Keratinocyte (primary cell): ENCODE data around the gene SHANK1. TPM values are rescaled to one million over a fixed set of nuclear protein-coding genes. Genes with fewer than 3 reads are reported as not detected.
"Not testable (repeated sequence)": the region's sequence is repeated elsewhere in the genome, so short reads cannot be mapped to it uniquely, and the experiment has no call there.

Experiments used
- DNase-seq: peaks from one replicate; pipeline ENCODE4 v3.0.0-alpha.2; 2011; ENCODE audit warnings: low read depth, missing footprints, low spot score
- FAIRE-seq: peaks from 2 replicates; lab custom pipeline; 2011; peaks lifted over from hg19 to GRCh38; lab: Jason Lieb, UNC
- H2AFZ ChIP-seq: 2 replicates; pipeline ENCODE4 v1.6.0; 2012; ENCODE audit warnings: low read length, control low read depth, inconsistent platforms; ENCODE audit not compliant: control insufficient read depth
- H3K27ac ChIP-seq: 2 replicates; pipeline ENCODE4 v1.5.1; 2011; ENCODE audit warnings: low read length; ENCODE audit not compliant: control insufficient read depth, insufficient read depth
- H3K27me3 ChIP-seq: 3 replicates; pipeline ENCODE4 v1.6.0; 2011; ENCODE audit warnings: low read length; ENCODE audit not compliant: control insufficient read depth, insufficient read depth; ENCODE audit errors: extremely low read depth
- H3K36me3 ChIP-seq, 2 experiments: 2 replicates in 1 of 2; 3 replicates in 1 of 2; pipeline ENCODE4 v1.5.1; 2011; ENCODE audit warnings: low read length in 2 of 2, mild to moderate bottlenecking in 1 of 2; ENCODE audit not compliant: control insufficient read depth in 2 of 2, insufficient read depth in 2 of 2; ENCODE audit errors: extremely low read depth in 1 of 2
- H3K4me1 ChIP-seq: 3 replicates; pipeline ENCODE4 v1.5.1; 2011; ENCODE audit warnings: low read length; ENCODE audit not compliant: control insufficient read depth, insufficient read depth; ENCODE audit errors: extremely low read depth
- H3K4me2 ChIP-seq: 3 replicates; pipeline ENCODE4 v1.6.0; 2011; ENCODE audit warnings: low read depth, low read length; ENCODE audit not compliant: control insufficient read depth, insufficient read depth; ENCODE audit errors: extremely low read depth
- H3K4me3 ChIP-seq, 3 experiments: fragments of 200-600 bp in 1 of 3; sonication (generic) in 1 of 3; 2 replicates in 2 of 3; 3 replicates in 1 of 3; pipeline ENCODE4 v1.5.1; 2011 to 2016; ENCODE audit warnings: low read length in 3 of 3, mild to moderate bottlenecking in 3 of 3, control low read depth in 2 of 3, inconsistent platforms in 1 of 3, low read depth in 1 of 3, mixed read lengths in 1 of 3, mixed run types in 1 of 3, moderate library complexity in 1 of 3; ENCODE audit not compliant: control insufficient read depth in 2 of 3, insufficient read depth in 2 of 3; ENCODE audit errors: extremely low read depth in 1 of 3
- H3K79me2 ChIP-seq: 2 replicates; pipeline ENCODE4 v1.6.0; 2012; ENCODE audit warnings: low read length; ENCODE audit not compliant: control insufficient read depth, insufficient read depth
- H3K9ac ChIP-seq: 3 replicates; pipeline ENCODE4 v1.6.0; 2011; ENCODE audit warnings: low read length; ENCODE audit not compliant: control insufficient read depth, insufficient read depth; ENCODE audit errors: extremely low read depth
- H3K9me1 ChIP-seq: 3 replicates; pipeline ENCODE4 v1.6.0; 2011; ENCODE audit warnings: low read length; ENCODE audit not compliant: control insufficient read depth, insufficient read depth; ENCODE audit errors: extremely low read depth
- H3K9me3 ChIP-seq: 2 replicates; pipeline ENCODE4 v1.5.1; 2012; ENCODE audit warnings: low read depth, low read length; ENCODE audit not compliant: control insufficient read depth
- H4K20me1 ChIP-seq: 3 replicates; pipeline ENCODE4 v1.6.0; 2011; ENCODE audit warnings: low read length; ENCODE audit not compliant: control insufficient read depth, insufficient read depth; ENCODE audit errors: extremely low read depth
- CTCF ChIP-seq, 3 experiments: IDR thresholded peaks in 1 of 3; conservative IDR thresholded peaks in 1 of 3; optimal IDR thresholded peaks in 1 of 3; 2 replicates in 2 of 3; 3 replicates in 1 of 3; pipeline versions ENCODE3 to v1.5.1; 2011; ENCODE audit warnings: low read length in 3 of 3, mild to moderate bottlenecking in 3 of 3, moderate library complexity in 2 of 3, control low read depth in 1 of 3, inconsistent platforms in 1 of 3; ENCODE audit not compliant: insufficient read depth in 2 of 3; ENCODE audit errors: extremely low read depth in 1 of 3
- EZH2 ChIP-seq: IDR thresholded peaks from one replicate; pipeline ENCODE4 v1.6.1; 2012; ENCODE audit warnings: inconsistent platforms, mild to moderate bottlenecking, low read length, moderate library complexity
- dilution Hi-C: fragments of 300-500 bp; cut with MboI; formaldehyde crosslinking; loops from one replicate; pipeline ENCODE4 v1.7.0; 2020; ENCODE audit warnings: low sequenced_read_pairs; ENCODE audit not compliant: extremely low pct_ligation_motif_present
- polyA plus RNA-seq, 5 experiments: library from polyadenylated mRNA; depleted of rRNA in 3 of 5; stranded (reverse) in 3 of 5; stranded (forward) in 1 of 5; unstranded in 1 of 5; fragments of >200 nt; gene quantifications; 1 replicate in 1 of 5; 2 replicates in 3 of 5; 3 replicates in 1 of 5; pipeline versions ENCODE4 v1.2.1 to v1.2.3, GENCODE V29; 2011 to 2012; ENCODE audit warnings: missing spikeins in 2 of 5, low read depth in 1 of 5, low replicate concordance in 1 of 5

The SHANK1 gene
- polyA plus RNA-seq, 1 donor (not counting 4 experiments of a cell fraction or from before 2014, with no cell fraction given), result 0.51 TPM

- H3K79me2 ChIP-seq, result no peaks in the 10 kb centered on the region
- H3K9me1 ChIP-seq, result no peaks in the 10 kb centered on the region
- TF ChIP-seq CTCF (optimal IDR thresholded peaks at IDR 0.05 in 1 of 3, IDR thresholded peaks at IDR 0.05 in 1 of 3, conservative IDR thresholded peaks at IDR 0.05 in 1 of 3; ENCODE audit: extremely low read depth in 1 of 3, insufficient read depth in 2 of 3, low read length in 3 of 3) (no peak), EZH2 (no peak)
- no peak overlapping the region for H2AFZ ChIP-seq
- H3K4me3 ChIP-seq, result no peak overlapping the region
- no peak for DNase-seq
- H4K20me1 ChIP-seq, result no peaks in the 10 kb centered on the region
- no peaks in the 10 kb centered on the region for H3K27me3 ChIP-seq
- H3K4me2 ChIP-seq, result no peak overlapping the region
- H3K4me1 ChIP-seq, result no peaks in the 10 kb centered on the region
- dilution Hi-C loops, result no loop called here
- no peak for FAIRE-seq
- no peak overlapping the region for H3K27ac ChIP-seq
- H3K9ac ChIP-seq, result no peak overlapping the region
- no peaks in the 10 kb centered on the region for H3K9me3 ChIP-seq
- H3K36me3 ChIP-seq, result no peaks in the 10 kb centered on the region
Measured at GRCh38 chr19:50624949-50625600, 94.5 kb downstream of the SHANK1 start.

DNA sequence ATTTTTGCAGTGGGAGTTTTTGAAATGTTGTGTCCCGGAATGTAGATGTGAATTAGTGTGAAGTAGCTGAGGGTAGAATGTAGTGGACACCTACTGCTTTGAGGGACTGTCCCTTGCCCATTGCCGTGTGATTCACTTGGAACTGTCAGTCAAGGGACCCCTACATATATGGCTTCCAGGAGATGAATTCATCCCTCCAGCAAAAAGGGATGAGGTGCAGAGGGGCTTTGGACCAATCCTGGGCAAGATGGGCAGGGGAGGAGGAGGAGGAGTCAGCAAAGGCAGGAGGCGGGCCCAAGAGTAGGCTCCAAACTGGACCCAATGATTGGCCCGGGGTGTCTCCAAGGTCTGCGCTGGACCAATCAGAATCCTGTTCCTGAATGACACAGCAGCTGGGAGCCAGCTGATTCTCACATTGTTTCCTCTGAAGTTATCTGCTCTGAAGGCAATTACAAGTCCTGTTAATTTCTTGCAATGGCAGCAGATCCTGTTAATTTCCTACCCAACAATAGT lies 99.2 kb downstream of the SHANK1 start:
- H3K36me3 ChIP-seq, H3K27me3 ChIP-seq, H2AFZ ChIP-seq, H3K4me2 ChIP-seq, dilution Hi-C loops, H3K27ac ChIP-seq, FAIRE-seq, H4K20me1 ChIP-seq, H3K9ac ChIP-seq, DNase-seq, H3K9me3 ChIP-seq, H3K4me3 ChIP-seq, H3K4me1 ChIP-seq, H3K9me1 ChIP-seq, H3K79me2 ChIP-seq: not testable (repeated sequence)

DNA sequence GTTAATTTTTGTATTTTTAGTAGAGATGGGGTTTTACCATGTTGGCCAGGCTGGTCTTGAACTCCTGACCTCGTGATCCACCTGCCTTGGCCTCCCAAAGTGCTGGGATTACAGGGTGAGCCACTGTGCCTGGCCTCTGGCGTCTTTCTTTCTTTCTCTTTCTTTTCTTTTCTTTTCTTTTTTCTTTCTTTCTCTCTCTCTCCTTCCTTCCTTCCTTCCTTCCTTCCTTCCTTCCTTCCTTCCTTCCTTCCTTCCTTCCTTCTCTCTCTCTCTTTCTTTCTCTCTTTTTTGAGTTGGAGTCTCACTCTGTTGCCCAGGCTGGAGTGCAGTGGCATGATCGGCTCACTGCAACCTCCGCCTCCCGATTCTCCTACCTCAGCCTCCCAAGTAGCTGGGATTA lies 100.4 kb downstream of the SHANK1 start:
- H3K9me3 ChIP-seq, H2AFZ ChIP-seq, H3K36me3 ChIP-seq, H3K27ac ChIP-seq, FAIRE-seq, H3K9me1 ChIP-seq, H3K27me3 ChIP-seq, H3K4me3 ChIP-seq, H3K4me1 ChIP-seq, H3K4me2 ChIP-seq, H3K79me2 ChIP-seq, dilution Hi-C loops, H3K9ac ChIP-seq, H4K20me1 ChIP-seq, DNase-seq: not testable (repeated sequence)

- H2AFZ ChIP-seq, H3K4me3 ChIP-seq, dilution Hi-C loops: not testable (repeated sequence)
Measured at GRCh38 chr19:50618379-50618778, 101.2 kb downstream of the SHANK1 start.

More at GRCh38 chr19:50618379-50618778, 101.2 kb downstream of the SHANK1 start:
- not testable (repeated sequence) for H4K20me1 ChIP-seq, H3K9ac ChIP-seq, H3K36me3 ChIP-seq, H3K79me2 ChIP-seq, H3K9me3 ChIP-seq, H3K4me1 ChIP-seq, H3K4me2 ChIP-seq, H3K9me1 ChIP-seq, H3K27ac ChIP-seq, H3K27me3 ChIP-seq, FAIRE-seq, DNase-seq
